DMS53 treated with DMSO at 0.1 percent for 48 hours (cell line): Measurements from ENCODE around the gene PARD3B.

Experiments
- DNase-seq: peaks from one replicate; lab custom pipeline; 2025; ENCODE audit not compliant: unreplicated experiment; lab: John Stamatoyannopoulos, UW

PARD3B gene

DNA sequence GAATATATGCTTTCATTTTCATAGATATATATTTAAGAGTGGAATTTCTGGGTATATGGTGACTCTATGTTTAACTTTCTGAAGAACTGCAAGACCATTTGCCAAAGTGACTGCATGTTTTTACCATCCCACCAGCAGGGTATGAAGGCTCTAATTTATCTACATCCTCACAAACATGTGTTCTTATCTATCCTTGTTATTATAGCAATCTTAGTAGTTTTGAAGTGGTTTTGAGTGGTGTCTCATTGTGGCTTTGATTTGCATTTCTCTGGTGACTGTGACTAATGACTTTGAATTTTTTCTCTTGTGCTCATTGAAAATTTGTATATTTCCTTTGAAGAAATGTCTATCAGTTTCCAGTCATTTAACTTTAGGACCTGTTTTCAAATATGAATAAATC, 826.9 kb downstream of the PARD3B start:
- no peak for DNase-seq

DNA sequence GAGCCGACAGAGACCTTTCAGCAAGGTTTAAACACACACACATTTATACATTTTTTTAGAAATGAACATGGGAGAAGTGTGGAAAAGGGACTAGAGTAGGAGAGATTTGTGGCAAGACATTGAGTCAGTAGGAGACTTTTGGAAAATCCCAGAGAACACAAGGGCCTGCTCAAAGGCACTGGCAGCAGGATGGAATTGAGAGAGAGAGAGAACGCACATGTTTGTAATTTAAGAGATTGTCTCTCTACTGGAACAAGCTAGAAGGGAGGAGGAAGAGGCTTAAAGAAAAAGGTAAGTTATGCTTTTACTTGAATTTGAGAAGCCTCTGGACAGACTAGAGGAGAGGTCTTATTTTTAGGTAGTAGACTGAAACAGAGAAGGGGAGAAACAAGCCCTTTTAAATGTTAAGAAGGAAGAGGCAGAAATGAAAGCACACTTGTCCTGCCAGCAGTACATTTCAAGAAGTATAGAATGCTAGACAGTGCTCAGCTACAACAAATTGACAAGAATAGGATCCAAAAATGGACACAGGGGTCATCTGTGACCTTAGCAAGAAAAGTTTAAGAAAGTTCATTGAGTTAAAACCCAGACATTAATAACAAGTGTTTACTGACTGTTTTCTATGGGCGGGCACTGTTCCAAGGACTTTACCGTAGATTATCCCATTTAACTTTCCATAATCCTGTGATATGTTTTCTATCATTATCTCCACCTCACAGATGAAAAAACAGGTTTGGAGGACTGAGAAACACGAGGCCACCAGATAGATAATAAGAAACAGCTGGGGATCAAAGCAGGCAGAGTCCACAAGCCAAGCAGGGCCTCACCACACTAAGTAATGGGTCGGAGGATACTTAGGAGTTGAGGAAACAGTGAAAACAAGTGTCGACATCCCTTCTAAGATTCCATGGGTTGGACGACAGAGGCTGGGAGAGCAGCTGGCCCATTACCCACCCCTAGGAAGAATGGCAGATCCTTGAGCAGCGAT, 830.5 kb downstream of the PARD3B start:
- DNase-seq, result no peak

DNA sequence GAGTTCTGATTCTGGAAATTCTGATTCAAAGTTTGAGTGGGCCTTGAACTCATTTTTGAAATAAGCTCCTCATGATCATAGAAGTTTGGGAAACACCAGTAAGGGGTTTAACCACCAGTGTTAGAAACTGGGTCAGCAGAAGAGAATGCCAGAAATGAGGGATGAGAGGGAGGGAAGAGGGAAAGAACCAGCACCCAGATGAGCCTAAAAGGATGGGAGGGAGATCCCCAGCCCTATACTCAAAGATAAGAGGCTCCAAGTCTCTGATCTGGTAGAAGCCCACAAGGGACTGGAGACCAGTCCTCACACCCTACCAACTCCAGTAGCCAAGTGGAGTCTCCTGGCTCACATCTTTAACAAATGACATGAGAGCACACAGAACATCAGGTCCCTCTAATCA, 832.0 kb downstream of the PARD3B start:
- no peak for DNase-seq

DNA sequence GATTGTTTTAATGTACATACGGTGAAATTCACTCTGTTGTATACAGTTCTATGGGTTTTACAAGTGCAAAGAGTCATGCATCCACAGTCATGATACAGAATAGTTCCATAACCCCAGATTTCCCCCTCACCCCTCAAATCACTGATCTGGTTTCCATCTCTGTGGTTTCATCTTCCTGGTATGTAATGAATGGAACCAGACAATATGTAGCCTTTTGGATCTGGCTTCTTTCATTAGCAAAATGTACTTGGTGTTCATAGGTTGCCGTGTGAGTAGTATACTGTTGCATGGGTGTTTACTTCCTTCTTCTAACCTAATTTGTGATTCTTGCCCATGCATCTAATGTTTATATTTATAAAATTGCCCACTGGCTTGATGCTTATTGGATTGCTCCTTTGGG, 838.3 kb downstream of the PARD3B start:
- DNase-seq, result no peak

DNA sequence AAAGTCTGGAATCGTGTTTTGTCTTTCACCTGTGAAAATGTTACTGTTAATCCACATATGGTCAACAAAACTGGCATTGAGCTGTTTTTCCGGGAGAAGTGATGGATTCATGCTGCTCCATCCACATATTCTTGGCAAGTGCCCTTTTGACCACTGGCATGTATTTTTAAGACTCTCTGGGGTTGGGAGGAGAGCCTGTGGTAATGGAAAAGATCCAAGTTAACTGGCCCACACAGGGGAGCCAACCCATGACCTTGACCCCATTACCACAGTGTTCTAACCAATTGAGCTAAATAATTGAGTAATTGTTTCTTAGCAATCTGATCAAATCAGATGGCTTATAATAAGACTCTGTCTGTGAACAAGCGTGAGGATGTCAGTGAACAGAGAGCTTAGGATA, 840.8 kb downstream of the PARD3B start:
- DNase-seq, result no peak

DNA sequence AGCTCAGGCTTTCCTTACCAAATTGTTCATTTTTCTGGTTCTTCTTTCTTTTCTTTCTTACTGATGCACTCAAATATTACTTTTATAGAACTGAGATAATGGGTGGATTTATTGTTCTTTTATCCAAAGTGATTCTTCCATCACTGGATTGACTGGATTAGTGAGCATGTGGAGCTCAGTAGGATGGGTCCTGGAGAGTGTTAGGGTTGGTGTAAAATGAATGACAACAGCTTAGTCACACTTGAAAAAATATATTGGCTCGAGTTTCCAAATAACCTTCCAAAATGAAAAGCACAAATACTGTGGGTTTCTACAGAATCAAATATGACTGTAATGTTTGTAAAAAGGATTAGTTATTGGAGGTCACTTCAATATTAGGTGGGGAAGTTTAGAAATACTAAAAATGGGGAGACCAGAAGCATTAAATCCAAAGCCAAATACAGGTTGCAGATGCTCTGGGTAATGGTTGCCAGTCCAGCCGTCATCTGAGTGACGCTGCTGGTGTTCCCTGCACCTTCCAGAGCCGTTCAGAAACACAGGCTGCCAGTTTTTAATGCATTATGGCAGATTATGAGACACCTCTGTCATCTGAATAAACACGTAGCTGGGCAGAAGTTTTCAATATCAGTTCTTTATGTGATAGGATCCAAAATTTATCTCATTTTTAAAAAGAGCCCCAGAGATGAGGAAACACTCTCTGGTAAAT, 842.2 kb downstream of the PARD3B start:
- DNase-seq, result no peak

DNA sequence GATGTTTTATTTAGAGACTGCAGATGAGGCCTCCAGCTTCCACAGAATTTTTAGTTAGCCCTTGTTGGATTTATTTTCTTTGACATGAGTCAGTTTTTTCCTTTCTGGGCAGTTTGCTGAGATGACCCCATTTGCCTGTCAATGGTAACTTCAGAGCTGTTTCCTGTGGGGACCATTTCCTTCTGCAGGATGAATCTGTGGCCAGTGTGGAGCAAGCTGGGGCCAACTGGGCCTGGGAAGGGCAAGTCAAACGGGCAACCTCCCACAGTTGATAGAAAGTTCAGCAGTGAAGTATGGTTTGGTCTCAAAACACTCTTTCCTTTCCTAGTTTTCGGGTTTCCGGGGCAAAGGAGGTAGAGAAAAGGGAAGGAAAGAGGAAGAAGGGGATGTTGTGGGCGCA, 845.6 kb downstream of the PARD3B start:
- no peak for DNase-seq

DNA sequence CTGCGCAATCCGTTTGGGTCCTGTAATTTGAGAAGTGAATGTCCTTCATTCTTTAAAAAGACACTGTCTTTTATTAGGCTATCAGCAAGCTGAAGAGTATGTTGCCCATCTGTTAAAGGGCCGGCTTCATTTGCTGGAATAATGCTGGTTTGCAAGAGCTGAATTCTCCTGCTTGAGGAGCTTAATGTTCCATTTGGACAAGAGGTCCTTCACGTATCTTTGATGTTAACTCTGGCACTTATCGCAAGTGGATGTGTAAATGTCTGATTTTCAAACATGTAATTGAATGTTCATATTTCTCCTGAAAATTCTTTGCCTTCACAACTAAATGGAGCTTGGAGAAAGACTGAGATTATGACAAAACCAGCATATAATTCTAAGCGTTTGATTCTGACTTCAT, 856.2 kb downstream of the PARD3B start:
- no peak for DNase-seq

DNA sequence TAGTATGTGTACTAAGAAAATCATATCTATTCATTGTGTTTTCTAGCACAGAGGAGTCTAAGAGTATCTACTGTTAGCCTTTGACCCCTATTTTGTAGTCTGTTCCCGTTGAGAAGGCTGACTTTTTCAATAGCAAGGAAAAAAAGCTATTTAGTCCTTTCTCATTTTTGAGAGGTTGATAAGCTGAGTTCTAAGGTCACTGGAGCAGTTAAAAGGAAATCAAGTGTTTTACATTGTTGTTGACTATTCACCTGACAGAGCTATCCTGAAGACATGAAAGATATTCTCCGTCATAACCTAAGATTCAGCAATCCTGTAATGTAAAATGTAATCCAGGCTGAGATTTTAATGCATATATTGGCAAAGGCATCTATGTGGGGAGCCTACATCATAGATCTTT, 856.7 kb downstream of the PARD3B start:
- DNase-seq, result no peak

DNA sequence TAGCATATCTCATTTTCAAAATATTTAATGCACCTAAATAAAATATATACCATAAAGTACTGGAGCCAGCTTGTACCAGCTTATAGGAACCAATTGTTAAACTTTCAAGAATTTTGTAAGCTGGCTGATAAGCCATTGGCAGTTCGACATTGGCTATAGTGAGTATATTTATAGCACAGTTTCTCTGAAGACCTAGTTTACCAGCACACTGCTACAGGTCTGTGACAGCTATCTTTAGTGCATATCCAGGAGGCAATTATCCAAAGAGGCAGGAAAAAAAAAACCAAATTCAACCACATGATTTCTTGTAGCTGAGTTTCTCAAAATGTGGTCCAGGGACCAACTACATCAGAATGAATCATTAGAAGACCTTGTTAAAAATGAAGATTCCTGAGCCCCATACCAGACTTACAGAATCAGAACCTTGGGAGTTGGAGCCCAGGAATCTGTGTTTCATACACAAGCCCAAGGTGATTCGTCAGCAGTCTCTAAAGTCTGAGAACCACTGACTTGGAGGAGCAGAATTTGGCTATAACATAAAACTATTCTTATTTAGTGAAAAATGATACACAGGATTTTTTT, 858.1 kb downstream of the PARD3B start:
- DNase-seq, result no peak

DNA sequence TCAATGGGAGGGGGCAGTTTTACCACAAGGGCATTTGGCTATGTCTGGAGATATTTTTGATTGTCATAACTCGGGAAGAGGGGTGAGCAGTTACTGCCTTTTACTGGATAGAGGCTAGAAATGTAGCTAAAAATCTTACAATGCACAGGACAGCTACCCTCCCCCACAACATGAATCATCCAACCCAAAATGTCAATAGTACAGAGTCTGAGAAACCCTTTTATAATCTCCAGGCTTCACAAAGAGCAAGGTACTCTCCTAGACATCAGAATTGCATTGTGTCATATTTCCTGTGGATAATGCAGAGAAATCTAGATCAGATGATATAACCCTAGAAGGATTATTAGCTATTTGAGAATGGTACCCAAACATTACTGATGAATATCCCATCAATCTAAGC, 859.9 kb downstream of the PARD3B start:
- DNase-seq, result no peak

DNA sequence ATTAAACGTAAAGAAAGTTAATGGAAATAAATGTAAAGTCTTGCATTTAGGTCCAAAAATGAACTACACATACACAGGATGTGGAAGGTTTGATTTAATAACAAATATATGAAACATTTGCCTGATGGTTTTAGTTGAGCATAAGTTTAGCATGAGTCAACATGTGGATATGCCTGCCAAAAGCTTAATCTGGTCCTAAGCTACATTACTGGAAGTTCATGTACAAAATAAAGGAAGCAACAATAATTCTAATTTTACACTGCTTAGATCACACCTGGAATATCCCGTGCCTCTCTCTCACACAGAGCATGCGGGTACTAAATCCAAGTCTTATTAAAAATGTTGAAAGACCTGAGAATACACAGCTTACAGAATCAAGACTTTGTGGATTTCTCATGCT, 860.5 kb downstream of the PARD3B start:
- no peak for DNase-seq

DNA sequence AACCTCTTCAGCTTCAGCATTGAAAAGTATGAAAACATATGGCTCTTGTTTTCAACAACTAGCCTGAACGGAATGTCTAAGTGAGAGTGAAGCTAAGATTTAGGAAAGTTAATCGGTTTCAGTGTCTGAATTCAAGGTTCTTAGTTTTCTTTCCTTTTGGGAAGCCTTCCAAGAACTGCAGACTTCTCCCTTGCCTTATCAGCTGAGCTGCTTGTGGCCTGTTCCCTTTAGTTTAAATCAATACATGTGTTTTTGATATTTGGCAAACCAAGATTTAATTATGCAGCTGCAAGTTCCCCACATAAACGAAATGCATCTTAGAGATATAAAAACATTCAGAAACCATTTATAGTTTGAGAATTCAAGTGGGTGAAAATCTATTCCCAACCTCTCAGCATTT, 862.7 kb downstream of the PARD3B start:
- DNase-seq, result no peak

DNA sequence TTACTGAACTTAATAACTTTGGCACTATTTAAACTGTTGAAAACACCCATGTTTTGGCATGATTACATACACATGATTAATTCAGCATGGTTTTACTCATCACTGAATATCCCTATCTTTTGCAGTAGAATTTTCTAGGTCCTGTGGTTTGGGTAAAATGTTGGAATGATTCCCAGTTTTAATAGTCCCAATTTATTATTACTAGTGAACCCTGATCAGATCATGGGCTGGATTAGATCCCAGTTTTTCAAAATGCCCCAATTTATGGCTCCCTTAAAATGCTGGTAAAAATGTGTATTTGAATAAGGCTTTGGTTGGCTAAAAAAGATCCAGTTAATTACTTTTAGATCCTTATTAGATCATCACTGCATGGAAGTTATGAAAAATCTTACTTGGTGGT, 863.4 kb downstream of the PARD3B start:
- DNase-seq, result no peak

DNA sequence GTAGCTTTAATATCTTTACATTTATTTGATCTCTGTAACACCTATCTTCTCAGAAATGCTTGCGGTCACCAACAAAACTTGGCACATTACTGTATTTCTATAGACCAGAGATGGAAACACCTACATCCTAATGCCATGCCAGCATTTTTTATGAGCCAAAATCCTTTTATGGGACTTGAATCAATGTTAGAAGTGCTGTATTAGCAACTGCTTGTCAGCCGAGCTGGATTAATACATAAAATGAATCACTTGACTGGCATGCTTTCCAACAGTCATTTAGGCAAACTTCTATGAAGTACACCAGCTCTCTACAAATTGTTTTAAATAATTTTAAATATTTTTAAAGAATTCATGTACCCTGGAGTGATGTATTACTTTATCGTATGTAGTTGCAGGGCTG, 864.1 kb downstream of the PARD3B start:
- DNase-seq, result no peak

DNA sequence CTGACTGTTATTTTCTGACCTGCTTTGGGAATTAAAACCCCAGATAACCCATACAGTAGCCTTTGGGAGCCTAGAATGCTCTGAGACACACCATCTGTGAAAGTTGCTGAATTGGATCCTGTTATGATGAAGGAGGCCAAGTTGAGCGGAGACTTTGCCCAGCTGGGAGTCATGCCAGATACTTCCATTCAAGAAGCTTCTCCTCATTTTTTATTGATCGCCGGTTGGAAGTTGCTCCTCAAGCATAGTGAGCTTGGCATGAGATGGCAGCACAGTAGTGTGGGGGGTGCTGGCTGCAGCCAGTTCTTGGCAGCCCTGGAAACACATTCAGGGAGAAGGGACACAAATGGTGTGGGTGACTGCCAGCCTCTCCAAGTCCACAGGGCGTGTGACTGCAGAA, 866.3 kb downstream of the PARD3B start:
- no peak for DNase-seq

DNA sequence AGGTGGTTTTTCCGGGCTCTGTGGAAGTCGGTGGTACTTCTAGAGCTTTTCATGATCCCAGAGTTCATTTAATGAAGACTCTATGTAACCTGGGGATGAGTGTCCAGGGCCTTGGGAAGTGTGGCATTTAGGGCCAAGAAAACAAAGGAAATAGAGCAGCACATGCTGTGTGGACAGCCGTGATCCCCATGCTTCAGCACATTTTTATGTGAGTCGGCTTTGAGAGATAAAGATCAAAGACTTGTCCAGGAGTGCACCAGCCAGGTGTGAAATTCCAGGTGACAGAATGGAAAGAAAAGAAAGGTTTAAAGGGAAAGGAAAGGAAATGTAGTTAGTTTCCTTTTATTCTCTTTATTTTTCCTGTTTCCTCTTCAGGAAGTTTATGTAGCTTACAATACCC, 879.1 kb downstream of the PARD3B start:
- no peak for DNase-seq

DNA sequence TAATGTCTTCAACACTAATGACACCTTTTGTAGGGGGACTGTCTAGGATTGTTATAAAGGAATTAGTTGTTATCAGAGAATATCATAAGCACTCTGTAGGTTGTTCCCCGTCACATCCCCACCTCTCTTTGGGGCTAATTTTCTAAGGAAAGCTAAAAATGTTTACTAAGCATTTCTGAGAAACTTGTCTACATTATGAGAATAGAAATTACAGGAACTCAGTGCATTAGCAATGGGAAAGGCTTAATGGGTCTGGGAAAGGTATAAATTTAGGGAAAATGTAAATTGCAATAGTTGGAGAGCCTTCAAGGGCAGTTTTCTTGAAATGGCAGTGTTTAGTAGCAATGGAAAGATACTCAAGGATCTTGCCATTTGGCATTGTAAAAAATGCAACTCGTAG, 879.8 kb downstream of the PARD3B start:
- no peak for DNase-seq

DNA sequence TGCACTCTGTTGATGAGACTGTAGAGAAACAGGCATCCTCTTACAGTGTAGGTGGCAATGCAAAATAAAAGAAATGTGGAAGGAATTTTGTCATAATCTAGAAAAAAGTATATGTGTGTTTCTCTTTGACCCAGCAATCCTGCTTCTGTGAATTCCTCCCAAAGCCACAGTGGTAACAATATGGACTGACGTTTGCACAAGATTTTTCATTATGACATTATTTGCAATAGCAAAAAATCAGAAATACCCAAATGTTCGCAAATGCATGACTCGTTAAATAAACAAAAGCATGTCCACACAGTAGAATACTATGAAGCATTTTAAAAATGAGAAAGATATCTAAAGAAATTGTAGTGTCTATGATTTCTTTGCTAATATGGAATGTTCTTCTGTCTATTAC, 881.8 kb downstream of the PARD3B start:
- DNase-seq, result peak; percentile 9

DNA sequence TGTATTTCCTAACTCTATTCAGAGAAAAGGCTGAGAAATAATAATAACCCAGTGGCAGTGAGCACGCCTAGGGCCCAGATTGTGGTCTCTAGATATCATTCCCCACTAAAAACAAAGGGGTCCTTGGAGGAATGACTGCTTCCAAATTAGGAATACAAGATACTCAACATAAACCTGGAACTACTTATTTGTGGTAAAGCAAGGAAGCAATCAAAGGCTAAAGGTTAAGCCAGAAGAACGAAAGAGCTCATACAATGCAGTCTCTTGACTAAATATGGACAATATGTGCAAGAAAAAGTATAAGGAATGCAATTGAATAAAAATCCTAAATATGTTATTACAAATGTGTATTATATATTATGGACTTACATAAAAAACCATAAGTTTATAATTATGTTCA, 883.5 kb downstream of the PARD3B start:
- DNase-seq, result no peak

DNA sequence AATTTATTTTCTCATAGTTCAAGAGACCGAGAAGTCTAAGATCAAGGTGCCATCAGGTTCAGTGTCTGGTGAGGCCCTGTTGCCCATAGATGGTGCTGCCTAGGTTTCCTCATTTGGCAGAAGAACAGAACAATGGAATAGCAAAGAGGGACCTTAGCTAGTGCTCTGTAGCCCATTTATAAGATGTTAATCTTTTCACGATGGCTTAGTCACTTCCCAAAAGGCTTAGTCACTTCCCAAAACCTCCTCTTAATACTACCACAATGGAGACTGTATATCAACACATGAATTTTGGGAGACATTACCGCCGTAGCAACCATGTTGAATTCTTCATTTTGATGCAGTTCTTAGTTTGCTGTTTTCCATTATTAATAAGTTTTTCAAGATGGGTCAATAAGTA, 890.7 kb downstream of the PARD3B start:
- no peak for DNase-seq

DNA sequence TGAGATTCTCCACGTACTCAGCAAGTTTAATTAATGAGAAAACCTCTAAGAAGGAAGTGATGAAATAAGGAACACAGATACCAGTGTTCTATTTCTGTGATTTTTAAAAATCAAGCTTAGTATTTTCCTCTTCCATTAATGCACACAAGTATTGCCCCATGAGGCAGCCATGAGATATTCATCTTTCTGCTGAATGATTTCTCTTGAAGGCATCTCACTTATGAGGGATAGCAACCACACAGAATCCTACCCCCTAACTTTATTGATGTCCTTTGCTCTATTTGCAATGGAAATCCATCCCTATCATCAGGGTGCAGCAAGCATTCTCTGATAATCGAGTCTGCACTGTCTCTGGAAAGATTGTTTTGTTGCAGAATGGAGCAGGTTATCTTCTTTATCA, 893.0 kb downstream of the PARD3B start:
- DNase-seq, result no peak
